ENCODE results near the gene PPP2R2D. TPM values are rescaled to one million over a fixed set of nuclear protein-coding genes. Genes with fewer than 3 reads are reported as not detected.
A peak's percentile ranks its signal among the peaks of the same experiment; 100 is the strongest.

PPP2R2D gene
- total RNA-seq, 1 donor from 2014 or later: 30.0 TPM

- Histone ChIP-seq H3K27me3 (ENCODE audit: low read depth) (no peaks in the 10 kb centered on the region), H3K9me3 (no peaks in the 10 kb centered on the region), H3K27ac (no peak overlapping the region), H3K36me3 (peaks cover 43% of the 10 kb centered on the region), H3K4me1 (peaks cover 67% of the 10 kb centered on the region), H3K4me3 (no peak overlapping the region)
- ATAC-seq: no peak
- no peak for DNase-seq
- intact Hi-C loops (cut with DNase I): no loop called here
- TF ChIP-seq CTCF (IDR thresholded peaks at IDR 0.05): no peak
These were observed 6.9 kb downstream of the PPP2R2D start for GRCh38 chr10:131907679-131908078.

GRCh38 chr10:131908151-131908550 is 7.3 kb downstream of the PPP2R2D start:
- intact Hi-C loops (cut with DNase I): no loop called here
- H3K4me3 ChIP-seq: no peak overlapping the region
- TF ChIP-seq CTCF (IDR thresholded peaks at IDR 0.05): no peak
- peaks cover 62% of the 10 kb centered on the region for H3K4me1 ChIP-seq
- ATAC-seq (no peak), DNase-seq (no peak)
- no peaks in the 10 kb centered on the region for H3K27me3 ChIP-seq (ENCODE audit: low read depth)
- H3K27ac ChIP-seq: no peak overlapping the region
- no peaks in the 10 kb centered on the region for H3K9me3 ChIP-seq
- peaks cover 43% of the 10 kb centered on the region for H3K36me3 ChIP-seq

DNA sequence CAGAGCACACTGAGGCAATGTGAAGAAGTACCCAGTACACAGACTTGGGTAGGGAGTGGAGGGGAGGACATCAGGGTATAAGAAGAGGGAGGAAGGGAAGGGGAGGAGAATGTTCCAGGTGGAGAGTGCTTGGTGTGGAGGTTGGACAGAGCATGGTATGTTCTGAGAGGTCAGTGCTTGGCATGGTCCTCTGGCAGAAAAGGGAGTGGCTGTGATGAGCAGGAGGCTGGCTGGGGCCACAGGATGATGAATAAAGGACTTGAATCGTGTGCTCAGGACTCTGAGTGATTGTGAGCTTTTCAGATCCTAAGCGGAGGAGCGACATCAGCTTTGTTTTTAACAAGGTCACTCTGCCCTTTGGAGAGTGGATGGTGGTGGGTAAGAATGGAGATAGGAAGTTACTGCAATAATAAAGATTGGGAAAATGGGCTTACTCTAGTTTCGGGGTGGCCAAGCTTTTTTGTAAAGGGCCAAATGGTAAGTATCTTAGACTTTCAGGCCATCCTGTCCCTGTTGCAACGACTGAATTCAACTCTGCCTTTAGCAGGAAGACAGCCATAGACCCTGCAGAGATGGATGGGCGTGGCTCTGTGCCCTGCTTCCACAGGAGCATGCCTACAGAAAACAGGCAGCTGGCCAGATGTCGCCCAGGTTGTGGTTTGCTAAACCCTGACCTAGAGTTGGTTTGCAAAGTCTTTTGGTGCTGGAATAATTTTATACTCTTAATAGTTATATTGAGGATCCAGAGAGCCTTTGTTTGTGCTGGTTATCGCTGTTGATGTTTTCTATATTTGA is 8.4 kb downstream of the PPP2R2D start:
- intact Hi-C loops (cut with DNase I): no loop called here
- TF ChIP-seq CTCF (IDR thresholded peaks at IDR 0.05): no peak
- peak in 1 of 2 donors; percentile 32 for ATAC-seq
- no peak overlapping the region for H3K27ac ChIP-seq
- H3K4me3 ChIP-seq: no peak overlapping the region
- peaks cover 43% of the 10 kb centered on the region for H3K36me3 ChIP-seq
- H3K9me3 ChIP-seq: no peaks in the 10 kb centered on the region
- H3K27me3 ChIP-seq (ENCODE audit: low read depth): no peaks in the 10 kb centered on the region
- no peak for DNase-seq
- H3K4me1 ChIP-seq: peaks cover 52% of the 10 kb centered on the region

DNA sequence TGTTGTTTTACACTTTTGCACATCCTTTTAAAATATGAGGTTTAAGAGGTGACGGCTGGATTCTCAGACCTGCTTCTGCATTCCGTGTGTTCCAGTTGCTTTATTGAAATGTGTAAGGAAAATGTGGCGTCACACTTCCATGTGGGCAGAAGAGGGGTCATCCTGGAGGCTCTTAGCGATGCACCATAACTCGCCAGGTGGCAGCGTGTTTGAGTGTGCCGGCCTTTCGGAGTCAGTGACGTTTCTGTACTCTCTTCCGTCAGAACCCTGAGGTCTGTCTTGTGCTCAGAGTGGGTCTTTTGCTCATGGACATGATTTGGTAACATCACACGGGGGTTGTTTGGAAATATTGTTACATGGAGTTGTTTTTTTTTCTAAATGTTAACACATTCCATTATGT is 9.1 kb downstream of the PPP2R2D start:
- H3K9me3 ChIP-seq: no peaks in the 10 kb centered on the region
- H3K4me3 ChIP-seq: no peak overlapping the region
- ATAC-seq (no peak), DNase-seq (no peak)
- H3K27me3 ChIP-seq (ENCODE audit: low read depth): no peaks in the 10 kb centered on the region
- peaks cover 46% of the 10 kb centered on the region for H3K4me1 ChIP-seq
- TF ChIP-seq CTCF (IDR thresholded peaks at IDR 0.05): no peak
- H3K27ac ChIP-seq: no peak overlapping the region
- intact Hi-C loops (cut with DNase I): no loop called here
- H3K36me3 ChIP-seq: peaks cover 43% of the 10 kb centered on the region

DNA sequence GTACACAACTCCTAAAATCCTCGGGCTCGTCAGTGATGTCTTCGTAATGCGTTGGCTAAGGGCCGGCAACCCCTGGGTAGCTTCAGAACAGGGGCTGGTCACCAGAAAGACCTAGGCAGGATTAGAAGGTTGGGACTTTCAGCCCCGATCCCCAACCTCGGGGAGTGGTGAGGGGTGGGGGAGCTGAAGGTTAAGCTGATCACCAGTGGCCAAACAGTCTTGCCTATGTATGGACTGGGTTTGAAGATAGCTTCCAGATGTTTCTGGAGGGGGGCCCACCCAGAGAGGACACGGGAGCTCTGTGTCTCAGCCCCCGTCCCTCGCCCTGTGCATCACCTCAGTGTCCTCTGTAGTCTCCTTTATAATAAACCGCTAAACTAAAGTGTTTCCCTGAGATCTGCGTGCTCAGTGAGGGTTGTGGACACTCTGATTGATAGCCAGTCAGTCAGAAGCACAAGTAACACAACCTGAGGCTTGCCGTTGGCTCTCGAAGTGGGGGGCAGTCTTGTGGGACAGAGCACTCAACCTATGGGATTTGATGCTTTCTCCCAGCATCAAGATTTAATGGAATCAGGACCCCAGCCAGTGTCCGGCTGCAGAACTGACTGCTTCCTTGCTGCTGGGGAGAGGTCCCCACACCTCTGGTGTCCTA is 10.0 kb downstream of the PPP2R2D start:
- H3K27ac ChIP-seq: peak overlapping the region; percentile 4
- no peak overlapping the region for H3K4me3 ChIP-seq
- no peaks in the 10 kb centered on the region for H3K27me3 ChIP-seq (ENCODE audit: low read depth)
- H3K4me1 ChIP-seq: peaks cover 38% of the 10 kb centered on the region
- no peak for DNase-seq
- no peak for ATAC-seq
- TF ChIP-seq CTCF (IDR thresholded peaks at IDR 0.05): no peak
- H3K9me3 ChIP-seq: no peaks in the 10 kb centered on the region
- intact Hi-C loops (cut with DNase I): no loop called here
- peaks cover 40% of the 10 kb centered on the region for H3K36me3 ChIP-seq

All from lower lobe of right lung (tissue), 2 donors.